HCT116 (cell line): ENCODE measurements around the gene NAT8. TPM values are rescaled to one million over a fixed set of nuclear protein-coding genes. Genes with fewer than 3 reads are reported as not detected.

ENCODE experiments used
- ATAC-seq: fragments of 200-7000 bp; cut with Tn5 transposase; 2 replicates; pipeline ENCODE4 v1.9.1; 2020; ENCODE audit warnings: mild to moderate bottlenecking, moderate library complexity
- BruUV-seq: library from RNA; stranded (reverse); fragments of 400-500 nt; replicated peaks from 2 replicates; lab custom pipeline; 2021; lab: Mats Ljungman, UMichigan
- CTCF ChIA-PET: fragments of 300-600 bp; sonication (Branson Sonifier 250); formaldehyde crosslinking; loops from one replicate; lab custom pipeline; 2021; ENCODE audit warnings: antibody characterized with exemption; lab: Charles Lee
- POLR2A ChIA-PET: fragments of 300-600, 350-600 bp; sonication (Branson Sonifier 250); formaldehyde crosslinking; loops from one replicate; lab custom pipeline; 2021; ENCODE audit warnings: antibody characterized with exemption; lab: Charles Lee
- RAD21 ChIA-PET, 2 experiments: fragments of 300-600 bp; sonication (Branson Sonifier 250); formaldehyde crosslinking; loops; one replicate each; lab custom pipeline; 2023; ENCODE audit warnings: low total read pairs in 2 of 2; ENCODE audit not compliant: uncharacterized antibody in 2 of 2, unreplicated experiment in 2 of 2, low non-redundant PET in 1 of 2; lab: Charles Lee
- DNase-seq: peaks from one replicate; pipeline ENCODE4 v3.0.0-alpha.2; 2010; ENCODE audit warnings: low read depth, low spot score
- H2AFZ ChIP-seq: fragments of 200-600 bp; shearing (Covaris generic), sonication (generic); 2 replicates; pipeline ENCODE4 v1.6.1; 2017; ENCODE audit warnings: low read depth, mixed run types, mixed read lengths, antibody characterized with exemption, low read length; ENCODE audit not compliant: poor library complexity, severe bottlenecking
- H3K27ac ChIP-seq: 2 replicates; pipeline ENCODE4 v1.5.1; 2012; ENCODE audit warnings: low read depth, low read length
- H3K27me3 ChIP-seq: fragments of 200-600 bp; sonication (generic); 2 replicates; pipeline ENCODE4 v1.6.1; 2016; ENCODE audit warnings: mixed run types, low read length, mixed read lengths; ENCODE audit not compliant: insufficient read depth
- H3K36me3 ChIP-seq, 2 experiments: fragments of 200-500 bp in 1 of 2; fragments of 200-600 bp in 1 of 2; sonication (Bioruptor generic) in 1 of 2; sonication (generic) in 1 of 2; 2 replicates each; pipeline versions ENCODE4 v1.5.1 to v1.6.1; 2014 to 2016; ENCODE audit warnings: low read length in 2 of 2, inconsistent platforms in 1 of 2, mixed read lengths in 1 of 2, mixed run types in 1 of 2; ENCODE audit not compliant: insufficient read depth in 2 of 2, control insufficient read depth in 1 of 2
- H3K4me1 ChIP-seq, 2 experiments: fragments of 200-600 bp in 1 of 2; sonication (generic) in 1 of 2; 2 replicates each; pipeline versions ENCODE4 v1.5.1 to v1.6.1; 2012 to 2017; ENCODE audit warnings: low read length in 2 of 2, inconsistent platforms in 1 of 2, mild to moderate bottlenecking in 1 of 2, mixed read lengths in 1 of 2, mixed run types in 1 of 2, moderate library complexity in 1 of 2; ENCODE audit not compliant: insufficient read depth in 2 of 2, control insufficient read depth in 1 of 2
- H3K4me2 ChIP-seq: fragments of 200-600 bp; sonication (generic); 2 replicates; pipeline ENCODE4 v1.6.1; 2017; ENCODE audit warnings: mixed run types, low read length, mixed read lengths
- H3K4me3 ChIP-seq, 2 experiments: fragments of 200-600 bp in 1 of 2; sonication (generic) in 1 of 2; replicated peaks in 1 of 2; 2 replicates each; pipeline ENCODE4 v1.5.1; 2011 to 2016; ENCODE audit warnings: low read length in 2 of 2, control low read depth in 1 of 2, low read depth in 1 of 2, mild to moderate bottlenecking in 1 of 2, mixed read lengths in 1 of 2, mixed run types in 1 of 2
- H3K79me2 ChIP-seq: fragments of 200-600 bp; sonication (generic); 2 replicates; pipeline ENCODE4 v1.6.1; 2017; ENCODE audit warnings: mild to moderate bottlenecking, mixed run types, low read length, moderate library complexity, mixed read lengths; ENCODE audit not compliant: insufficient read depth
- H3K9ac ChIP-seq: fragments of 200-600 bp; sonication (generic); 2 replicates; pipeline ENCODE4 v1.6.1; 2016; ENCODE audit warnings: low read length, mixed read lengths
- H3K9me2 ChIP-seq: fragments of 200-600 bp; sonication (generic), shearing (Covaris generic); 2 replicates; pipeline ENCODE4 v1.6.1; 2017; ENCODE audit warnings: mixed run types, mild to moderate bottlenecking, moderate library complexity; ENCODE audit not compliant: insufficient read depth
- H3K9me3 ChIP-seq, 2 experiments: fragments of 200-500 bp in 1 of 2; fragments of 200-600 bp in 1 of 2; sonication (Bioruptor generic) in 1 of 2; sonication (generic) in 1 of 2; 2 replicates each; pipeline ENCODE4 v1.6.1; 2014 to 2017; ENCODE audit warnings: low read length in 2 of 2, mixed read lengths in 2 of 2, inconsistent platforms in 1 of 2, low read depth in 1 of 2, mild to moderate bottlenecking in 1 of 2, mixed run types in 1 of 2, moderate library complexity in 1 of 2; ENCODE audit not compliant: control insufficient read depth in 1 of 2, insufficient read depth in 1 of 2
- H4K20me1 ChIP-seq: fragments of 200-600 bp; sonication (generic), shearing (Covaris generic); 2 replicates; pipeline ENCODE4 v1.6.1; 2017; ENCODE audit warnings: mixed run types, mild to moderate bottlenecking, moderate library complexity; ENCODE audit not compliant: insufficient read depth
- CEBPB ChIP-seq: IDR thresholded peaks from 2 replicates; pipeline ENCODE4 v1.6.1; 2012; ENCODE audit warnings: low read depth
- CTCF ChIP-seq, 3 experiments: fragments of 200-600 bp in 1 of 3; sonication (generic) in 1 of 3; IDR thresholded peaks in 2 of 3; conservative IDR thresholded peaks in 1 of 3; 2 replicates each; pipeline ENCODE4 v1.5.1; 2012 to 2017; ENCODE audit warnings: low read depth in 2 of 3, low read length in 2 of 3, antibody characterized with exemption in 1 of 3, borderline replicate concordance in 1 of 3, control low read depth in 1 of 3, mild to moderate bottlenecking in 1 of 3, mixed read lengths in 1 of 3, mixed run types in 1 of 3, moderate library complexity in 1 of 3; ENCODE audit not compliant: insufficient read depth in 1 of 3
- EGR1 ChIP-seq: IDR thresholded peaks from 2 replicates; pipeline ENCODE4 v1.6.1; 2012; ENCODE audit warnings: low read depth
- EZH2 ChIP-seq: fragments of 200-600 bp; sonication (generic); IDR thresholded peaks from 2 replicates; pipeline ENCODE4 v1.6.1; 2017; ENCODE audit warnings: antibody characterized with exemption, mixed run types
- EZH2phosphoT487 ChIP-seq: fragments of 200-600 bp; IDR thresholded peaks from 2 replicates; pipeline ENCODE4 v1.6.1; 2018; ENCODE audit warnings: antibody characterized with exemption, borderline replicate concordance
- FOSL1 ChIP-seq: IDR thresholded peaks from 2 replicates; pipeline ENCODE4 v1.6.1; 2012; ENCODE audit warnings: low read depth
- JUND ChIP-seq: IDR thresholded peaks from 2 replicates; pipeline ENCODE4 v1.6.1; 2012
- MAX ChIP-seq: IDR thresholded peaks from 2 replicates; pipeline ENCODE4 v1.6.1; 2012
- POLR2A ChIP-seq: IDR thresholded peaks from 2 replicates; pipeline ENCODE4 v1.7.0; 2011; ENCODE audit warnings: borderline replicate concordance; ENCODE audit not compliant: insufficient read depth, insufficient read length; ENCODE audit errors: extremely low read depth
- POLR2AphosphoS5 ChIP-seq: IDR thresholded peaks from 2 replicates; pipeline ENCODE4 v1.6.1; 2011; ENCODE audit warnings: mild to moderate bottlenecking, low read depth, low read length, moderate library complexity
- RAD21 ChIP-seq: IDR thresholded peaks from 2 replicates; pipeline ENCODE4 v1.6.1; 2012; ENCODE audit warnings: low read depth, mild to moderate bottlenecking
- REST ChIP-seq: IDR thresholded peaks from 2 replicates; pipeline ENCODE4 v1.6.1; 2012; ENCODE audit warnings: low read depth
- SIN3A ChIP-seq: IDR thresholded peaks from 2 replicates; pipeline ENCODE4 v1.6.1; 2012; ENCODE audit warnings: low read depth
- SP1 ChIP-seq: IDR thresholded peaks from 2 replicates; pipeline ENCODE4 v1.6.1; 2012; ENCODE audit warnings: low read depth
- SRF ChIP-seq: IDR thresholded peaks from 2 replicates; pipeline ENCODE4 v1.6.1; 2012; ENCODE audit warnings: low read depth
- TCF7L2 ChIP-seq: IDR thresholded peaks from 2 replicates; pipeline ENCODE4 v1.7.0; 2011; ENCODE audit warnings: borderline replicate concordance, inconsistent platforms; ENCODE audit not compliant: insufficient read depth, insufficient read length; ENCODE audit errors: extremely low read depth
- YY1 ChIP-seq: IDR thresholded peaks from 2 replicates; pipeline ENCODE4 v1.6.1; 2011; ENCODE audit warnings: low read length, low read depth, moderate library complexity, mild to moderate bottlenecking; ENCODE audit not compliant: insufficient replicate concordance; ENCODE audit errors: extremely low read depth
- ZBTB33 ChIP-seq: IDR thresholded peaks from 2 replicates; pipeline ENCODE4 v1.6.1; 2011; ENCODE audit warnings: mild to moderate bottlenecking, low read length, moderate library complexity; ENCODE audit not compliant: insufficient replicate concordance; ENCODE audit errors: extremely low read depth
- ZFX ChIP-seq: fragments of 450-650 bp; IDR thresholded peaks from 2 replicates; pipeline ENCODE4 v1.6.1; 2017
- ZNF274 ChIP-seq: fragments of 200-500 bp; sonication (Bioruptor generic); IDR thresholded peaks from 2 replicates; pipeline ENCODE4 v1.6.1; 2014; ENCODE audit warnings: mild to moderate bottlenecking, low read depth, low read length, inconsistent platforms
- intact Hi-C: fragments of 100-400 bp; cut with micrococcal nuclease; formaldehyde crosslinking; loops from 2 replicates; pipeline ENCODE4 v1.10.0; 2022
- total RNA-seq: library from RNA; stranded (reverse); gene quantifications from one replicate; pipeline ENCODE4 v1.2.1, GENCODE V29; 2021; ENCODE audit not compliant: unreplicated experiment

NAT8 gene
- total RNA-seq, 1 experiment from 2014 or later: not detected

GRCh38 chr2:73611193-73611592 lies 31.0 kb downstream of the NAT8 start:
- no peak overlapping the region for H2AFZ ChIP-seq
- H4K20me1 ChIP-seq: no peaks in the 10 kb centered on the region
- no peaks in the 10 kb centered on the region for H3K9me3 ChIP-seq
- no peak overlapping the region for H3K4me2 ChIP-seq
- TF ChIP-seq EZH2phosphoT487 (no peak), CTCF (IDR thresholded peaks at IDR 0.05 in 2 of 3, conservative IDR thresholded peaks at IDR 0.05 in 1 of 3; ENCODE audit: borderline replicate concordance in 1 of 3, insufficient read depth in 1 of 3, low read depth in 2 of 3, low read length in 2 of 3) (no peak), EZH2 (no peak), MAX (no peak), CEBPB (no peak), ZNF274 (no peak), RAD21 (no peak), POLR2AphosphoS5 (no peak), SIN3A (no peak), SP1 (no peak), YY1 (no peak), POLR2A (no peak), SRF (no peak), ZBTB33 (no peak), FOSL1 (no peak), REST (no peak), EGR1 (no peak), TCF7L2 (no peak), JUND (no peak), ZFX (no peak)
- no peak overlapping the region for H3K27ac ChIP-seq
- H3K9me2 ChIP-seq: no peaks in the 10 kb centered on the region
- H3K36me3 ChIP-seq: no peaks in the 10 kb centered on the region
- no peaks in the 10 kb centered on the region for H3K27me3 ChIP-seq
- ChIA-PET RAD21 (no interaction called here), CTCF (no interaction called here), POLR2A (no interaction called here)
- intact Hi-C loops: no loop called here
- H3K4me1 ChIP-seq: no peaks in the 10 kb centered on the region
- no TSS peak for BruUV-seq
- no peak overlapping the region for H3K9ac ChIP-seq
- no peak for DNase-seq
- no peak for ATAC-seq
- H3K79me2 ChIP-seq: no peaks in the 10 kb centered on the region
- H3K4me3 ChIP-seq: no peak overlapping the region
